Memory B cell (primary cell): Measurements from ENCODE around the gene JOSD2.

ENCODE experiments used
- ATAC-seq: fragments of 150-1000 bp; cut with Tn5 transposase; 2 replicates; pipeline ENCODE4 v1.10.0; 2021; ENCODE audit warnings: low read depth, mild to moderate bottlenecking, moderate library complexity
- DNase-seq, 2 donors: peaks; one replicate each; pipeline ENCODE4 v3.0.0; 2022; ENCODE audit warnings: low spot score in 2 of 2
- H3K27ac Mint-ChIP-seq: one replicate; pipeline ENCODE4 v1.8.0; 2022; ENCODE audit warnings: mild to moderate bottlenecking, moderate library complexity, mixed read lengths
- H3K27me3 Mint-ChIP-seq: one replicate; pipeline ENCODE4 v1.8.0; 2022; ENCODE audit warnings: mixed read lengths
- H3K36me3 Mint-ChIP-seq: one replicate; pipeline ENCODE4 v1.8.0; 2022; ENCODE audit warnings: mild to moderate bottlenecking, mixed read lengths
- H3K4me1 Mint-ChIP-seq: one replicate; pipeline ENCODE4 v1.8.0; 2022; ENCODE audit warnings: mixed read lengths
- H3K4me3 Mint-ChIP-seq: one replicate; pipeline ENCODE4 v1.8.0; 2022; ENCODE audit warnings: mild to moderate bottlenecking, moderate library complexity, mixed read lengths
- H3K9me3 Mint-ChIP-seq: one replicate; pipeline ENCODE4 v1.8.0; 2022; ENCODE audit warnings: mixed read lengths

The JOSD2 gene

GRCh38 chr19:50511069-50511822, at the start of gene JOSD2:
JOSD2 (minus strand) TSS chr19:50511191; CDS start chr19:50510431, 760 bp downstream.
- peak; percentile 92 to 95 for DNase-seq
- H3K27me3 Mint-ChIP-seq, result peaks cover 12% of the 10 kb centered on the region
- H3K27ac Mint-ChIP-seq, result peak within 1 kb of the TSS; percentile 98
- peaks cover 29% of the 10 kb centered on the region for H3K4me1 Mint-ChIP-seq
- H3K9me3 Mint-ChIP-seq, result peaks cover 4% of the 10 kb centered on the region
- ATAC-seq, result peak; percentile 86
- peaks cover 16% of the 10 kb centered on the region for H3K36me3 Mint-ChIP-seq
- peak within 1 kb of the TSS; percentile 90 for H3K4me3 Mint-ChIP-seq

- H3K36me3 Mint-ChIP-seq, result no peaks in the 10 kb centered on the region
- DNase-seq, result no peak
- H3K27me3 Mint-ChIP-seq, result peaks cover 32% of the 10 kb centered on the region
- H3K9me3 Mint-ChIP-seq, result no peaks in the 10 kb centered on the region
- peaks cover 8% of the 10 kb centered on the region for H3K4me1 Mint-ChIP-seq
- ATAC-seq, result no peak
- no peak overlapping the region for H3K27ac Mint-ChIP-seq
- H3K4me3 Mint-ChIP-seq, result no peak overlapping the region
Observed at GRCh38 chr19:50559636-50560035, 48.6 kb upstream of the JOSD2 start.

GRCh38 chr19:50558449-50558848, 47.5 kb upstream of the JOSD2 start:
- H3K27ac Mint-ChIP-seq, result no peak overlapping the region
- ATAC-seq (no peak), DNase-seq (no peak)
- H3K4me1 Mint-ChIP-seq, result peaks cover 5% of the 10 kb centered on the region
- H3K4me3 Mint-ChIP-seq, result no peak overlapping the region
- H3K27me3 Mint-ChIP-seq, result peaks cover 30% of the 10 kb centered on the region
- H3K36me3 Mint-ChIP-seq, result no peaks in the 10 kb centered on the region
- no peaks in the 10 kb centered on the region for H3K9me3 Mint-ChIP-seq

GRCh38 chr19:50558039-50558438, 47.0 kb upstream of the JOSD2 start:
- H3K27me3 Mint-ChIP-seq, result peaks cover 32% of the 10 kb centered on the region
- H3K4me3 Mint-ChIP-seq, result no peak overlapping the region
- H3K27ac Mint-ChIP-seq, result no peak overlapping the region
- peaks cover 9% of the 10 kb centered on the region for H3K4me1 Mint-ChIP-seq
- no peaks in the 10 kb centered on the region for H3K9me3 Mint-ChIP-seq
- no peaks in the 10 kb centered on the region for H3K36me3 Mint-ChIP-seq
- DNase-seq (no peak), ATAC-seq (no peak)

- no peak overlapping the region for H3K4me3 Mint-ChIP-seq
- H3K27ac Mint-ChIP-seq, result no peak overlapping the region
- H3K36me3 Mint-ChIP-seq, result peaks cover under 1% of the 10 kb centered on the region
- H3K9me3 Mint-ChIP-seq, result no peaks in the 10 kb centered on the region
- ATAC-seq (no peak), DNase-seq (no peak)
- H3K27me3 Mint-ChIP-seq, result peaks cover 39% of the 10 kb centered on the region
- H3K4me1 Mint-ChIP-seq, result peaks cover 15% of the 10 kb centered on the region
Observed at GRCh38 chr19:50557009-50557613, 46.1 kb upstream of the JOSD2 start.

GRCh38 chr19:50556282-50557008, 45.5 kb upstream of the JOSD2 start:
- Mint-ChIP-seq H3K4me3 (peak overlapping the region; percentile 85), H3K27ac (no peak overlapping the region), H3K4me1 (peaks cover 18% of the 10 kb centered on the region), H3K9me3 (no peaks in the 10 kb centered on the region), H3K27me3 (peaks cover 43% of the 10 kb centered on the region), H3K36me3 (peaks cover 1% of the 10 kb centered on the region)
- ATAC-seq, result peak; percentile 80
- peak; percentile 59 to 79 for DNase-seq

GRCh38 chr19:50555450-50556281, 44.7 kb upstream of the JOSD2 start:
- ATAC-seq (no peak), DNase-seq (no peak)
- peaks cover 45% of the 10 kb centered on the region for H3K27me3 Mint-ChIP-seq
- no peak overlapping the region for H3K27ac Mint-ChIP-seq
- peaks cover 19% of the 10 kb centered on the region for H3K4me1 Mint-ChIP-seq
- no peaks in the 10 kb centered on the region for H3K9me3 Mint-ChIP-seq
- H3K36me3 Mint-ChIP-seq, result peaks cover 1% of the 10 kb centered on the region
- peak overlapping the region; percentile 25 for H3K4me3 Mint-ChIP-seq

GRCh38 chr19:50555033-50555432, 44.0 kb upstream of the JOSD2 start:
- no peak for ATAC-seq
- H3K9me3 Mint-ChIP-seq, result no peaks in the 10 kb centered on the region
- no peak for DNase-seq
- H3K4me1 Mint-ChIP-seq, result peaks cover 21% of the 10 kb centered on the region
- H3K27me3 Mint-ChIP-seq, result peaks cover 49% of the 10 kb centered on the region
- H3K36me3 Mint-ChIP-seq, result peaks cover 1% of the 10 kb centered on the region
- no peak overlapping the region for H3K27ac Mint-ChIP-seq
- H3K4me3 Mint-ChIP-seq, result peak overlapping the region; percentile 22

GRCh38 chr19:50554212-50554611, 43.2 kb upstream of the JOSD2 start:
- DNase-seq, result no peak
- Mint-ChIP-seq H3K9me3 (no peaks in the 10 kb centered on the region), H3K36me3 (peaks cover 1% of the 10 kb centered on the region), H3K27me3 (peaks cover 53% of the 10 kb centered on the region), H3K27ac (no peak overlapping the region), H3K4me1 (peaks cover 21% of the 10 kb centered on the region), H3K4me3 (no peak overlapping the region)
- no peak for ATAC-seq

GRCh38 chr19:50553134-50553703, 42.2 kb upstream of the JOSD2 start:
- no peaks in the 10 kb centered on the region for H3K9me3 Mint-ChIP-seq
- H3K36me3 Mint-ChIP-seq, result peaks cover 1% of the 10 kb centered on the region
- peaks cover 53% of the 10 kb centered on the region for H3K27me3 Mint-ChIP-seq
- no peak for DNase-seq
- H3K4me1 Mint-ChIP-seq, result peaks cover 21% of the 10 kb centered on the region
- H3K27ac Mint-ChIP-seq, result no peak overlapping the region
- no peak overlapping the region for H3K4me3 Mint-ChIP-seq
- ATAC-seq, result no peak

GRCh38 chr19:50552540-50552939, 41.5 kb upstream of the JOSD2 start:
- Mint-ChIP-seq H3K27ac (no peak overlapping the region), H3K27me3 (peaks cover 53% of the 10 kb centered on the region), H3K36me3 (peaks cover 1% of the 10 kb centered on the region), H3K4me3 (no peak overlapping the region), H3K9me3 (no peaks in the 10 kb centered on the region), H3K4me1 (peaks cover 21% of the 10 kb centered on the region)
- ATAC-seq (no peak), DNase-seq (no peak)

GRCh38 chr19:50551715-50552187, 40.8 kb upstream of the JOSD2 start:
- Mint-ChIP-seq H3K4me3 (no peak overlapping the region), H3K27me3 (peaks cover 51% of the 10 kb centered on the region), H3K9me3 (no peaks in the 10 kb centered on the region), H3K36me3 (peaks cover 1% of the 10 kb centered on the region), H3K27ac (no peak overlapping the region), H3K4me1 (peaks cover 21% of the 10 kb centered on the region)
- DNase-seq, result no peak
- no peak for ATAC-seq

GRCh38 chr19:50551034-50551714, 40.2 kb upstream of the JOSD2 start:
- no peak overlapping the region for H3K27ac Mint-ChIP-seq
- no peak for DNase-seq
- H3K36me3 Mint-ChIP-seq, result peaks cover 1% of the 10 kb centered on the region
- no peak for ATAC-seq
- no peaks in the 10 kb centered on the region for H3K9me3 Mint-ChIP-seq
- H3K4me1 Mint-ChIP-seq, result peaks cover 18% of the 10 kb centered on the region
- no peak overlapping the region for H3K4me3 Mint-ChIP-seq
- H3K27me3 Mint-ChIP-seq, result peaks cover 48% of the 10 kb centered on the region
